MM.1S (cell line): ENCODE results near the gene AP3D1.

Experiments
- EZH2phosphoT487 ChIP-seq: fragments of 300-600 bp; sonication (generic); IDR thresholded peaks from 2 replicates; pipeline ENCODE4 v1.6.1; 2018; ENCODE audit warnings: antibody characterized with exemption, low read length
- TF ChIP-seq, protein P1 (sequence below): fragments of 300-600 bp; sonication (generic); IDR thresholded peaks from 2 replicates; pipeline ENCODE4 v1.5.1; 2016; ENCODE audit warnings: antibody characterized with exemption, low read length, mixed read lengths

GRCh38 chr19:2062389-2062729 lies 89.0 kb downstream of the AP3D1 start:
- no peak for TF ChIP-seq EZH2phosphoT487
- TF ChIP-seq, protein P1, sequence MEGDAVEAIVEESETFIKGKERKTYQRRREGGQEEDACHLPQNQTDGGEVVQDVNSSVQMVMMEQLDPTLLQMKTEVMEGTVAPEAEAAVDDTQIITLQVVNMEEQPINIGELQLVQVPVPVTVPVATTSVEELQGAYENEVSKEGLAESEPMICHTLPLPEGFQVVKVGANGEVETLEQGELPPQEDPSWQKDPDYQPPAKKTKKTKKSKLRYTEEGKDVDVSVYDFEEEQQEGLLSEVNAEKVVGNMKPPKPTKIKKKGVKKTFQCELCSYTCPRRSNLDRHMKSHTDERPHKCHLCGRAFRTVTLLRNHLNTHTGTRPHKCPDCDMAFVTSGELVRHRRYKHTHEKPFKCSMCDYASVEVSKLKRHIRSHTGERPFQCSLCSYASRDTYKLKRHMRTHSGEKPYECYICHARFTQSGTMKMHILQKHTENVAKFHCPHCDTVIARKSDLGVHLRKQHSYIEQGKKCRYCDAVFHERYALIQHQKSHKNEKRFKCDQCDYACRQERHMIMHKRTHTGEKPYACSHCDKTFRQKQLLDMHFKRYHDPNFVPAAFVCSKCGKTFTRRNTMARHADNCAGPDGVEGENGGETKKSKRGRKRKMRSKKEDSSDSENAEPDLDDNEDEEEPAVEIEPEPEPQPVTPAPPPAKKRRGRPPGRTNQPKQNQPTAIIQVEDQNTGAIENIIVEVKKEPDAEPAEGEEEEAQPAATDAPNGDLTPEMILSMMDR, result no peak; the same call in 1 of the 2 replicates
